A549 treated with dexamethasone at 1 μM for 4 hours (cell line): Measurements from ENCODE around the gene NPIPA1. TPM values are rescaled to one million over a fixed set of nuclear protein-coding genes. Genes with fewer than 3 reads are reported as not detected.

Experiments
- total RNA-seq: library from RNA; stranded (reverse); fragments of 200-300 nt; extraction: Qiagen RNA extraction; gene quantifications from 5 replicates; pipeline ENCODE4 v1.2.3, GENCODE V29; 2022

Gene NPIPA1
- total RNA-seq: 28.2 to 54.6 TPM (median 45.8 TPM) in 5 replicates

GRCh38 chr16:14937143-14937542 is at the start of gene NPIPA1:
Gene NPIPA1, plus strand, starts transcription at chr16:14937443. Its CDS starts 0 bp downstream, at chr16:14937443.

DNA sequence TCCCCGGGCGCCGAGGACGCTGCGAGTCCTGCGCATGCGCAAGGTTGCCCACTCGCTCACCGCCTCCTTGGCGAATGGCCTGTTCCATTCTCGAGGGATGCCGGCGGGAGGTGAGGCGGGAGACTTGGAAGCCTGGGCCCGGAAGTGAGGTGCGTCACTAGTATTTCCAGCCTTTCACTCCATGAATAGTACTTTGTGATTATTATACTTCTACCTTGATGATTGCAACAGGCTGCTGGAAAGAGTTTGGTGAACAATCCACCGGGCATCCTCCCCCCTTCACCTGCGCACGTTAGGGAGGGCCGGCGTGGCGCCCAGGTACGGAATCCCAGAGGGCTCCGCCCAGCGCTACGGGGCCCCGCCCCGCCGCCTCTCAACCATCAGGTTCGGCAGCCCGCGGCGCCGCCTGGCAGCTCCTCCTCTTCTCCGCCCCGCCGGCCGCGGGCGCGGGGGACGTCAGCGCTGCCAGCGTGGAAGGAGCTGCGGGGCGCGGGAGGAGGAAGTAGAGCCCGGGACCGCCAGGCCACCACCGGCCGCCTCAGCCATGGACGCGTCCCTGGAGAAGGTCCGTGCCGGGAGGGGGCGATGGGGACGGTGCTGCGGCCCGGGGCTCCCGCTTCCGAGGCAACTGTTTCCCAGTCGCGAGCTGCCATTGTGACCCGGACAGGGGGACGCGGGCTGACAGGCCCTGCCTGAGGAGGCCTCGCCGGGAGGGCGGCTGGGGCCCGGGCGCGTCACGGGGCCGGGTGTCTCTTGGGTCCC is 37.6 kb downstream of the NPIPA1 start, which contains the start of gene PDXDC1:
PDXDC1 (plus strand) TSS at position 371 of the 762 bp plus-strand sequence; CDS start at position 545, 174 bp downstream.

Other genes with a start within 250 kb of the NPIPA1 start
- 0.28 to 0.66 TPM (median 0.37 TPM) in 5 replicates for gene PLA2G10, start 243.1 kb upstream of the NPIPA1 start, total RNA-seq
- 0.35 to 1.9 TPM (median 1.0 TPM) in 5 replicates for gene NPIPA3, start 234.0 kb upstream of the NPIPA1 start, total RNA-seq
- gene NPIPA2, start 194.9 kb upstream of the NPIPA1 start, total RNA-seq: 1.2 to 2.7 TPM (median 1.8 TPM) in 5 replicates
- gene NOMO1, start 103.7 kb upstream of the NPIPA1 start, total RNA-seq: 90.2 to 114 TPM (median 112 TPM) in 5 replicates
- 61.8 to 77.1 TPM (median 73.1 TPM) in 5 replicates for gene PDXDC1, start 37.6 kb downstream of the NPIPA1 start, total RNA-seq
- 44.9 to 53.9 TPM (median 52.1 TPM) in 5 replicates for gene NTAN1, start 118.6 kb downstream of the NPIPA1 start, total RNA-seq
- gene RRN3, start 156.8 kb downstream of the NPIPA1 start, total RNA-seq: 35.7 to 42.2 TPM (median 39.4 TPM) in 5 replicates